CD4-positive, alpha-beta T cell treated with Interleukin-1 beta for 1 hour (primary cell): ENCODE measurements around the gene HES4.
"Not testable (repeated sequence)": the region's sequence is repeated elsewhere in the genome, so short reads cannot be mapped to it uniquely, and the experiment has no call there.

Experiments
- DNase-seq, 2 donors: peaks; one replicate each; pipeline ENCODE4 v3.0.0-alpha.2; 2020 to 2022

Gene HES4

DNA sequence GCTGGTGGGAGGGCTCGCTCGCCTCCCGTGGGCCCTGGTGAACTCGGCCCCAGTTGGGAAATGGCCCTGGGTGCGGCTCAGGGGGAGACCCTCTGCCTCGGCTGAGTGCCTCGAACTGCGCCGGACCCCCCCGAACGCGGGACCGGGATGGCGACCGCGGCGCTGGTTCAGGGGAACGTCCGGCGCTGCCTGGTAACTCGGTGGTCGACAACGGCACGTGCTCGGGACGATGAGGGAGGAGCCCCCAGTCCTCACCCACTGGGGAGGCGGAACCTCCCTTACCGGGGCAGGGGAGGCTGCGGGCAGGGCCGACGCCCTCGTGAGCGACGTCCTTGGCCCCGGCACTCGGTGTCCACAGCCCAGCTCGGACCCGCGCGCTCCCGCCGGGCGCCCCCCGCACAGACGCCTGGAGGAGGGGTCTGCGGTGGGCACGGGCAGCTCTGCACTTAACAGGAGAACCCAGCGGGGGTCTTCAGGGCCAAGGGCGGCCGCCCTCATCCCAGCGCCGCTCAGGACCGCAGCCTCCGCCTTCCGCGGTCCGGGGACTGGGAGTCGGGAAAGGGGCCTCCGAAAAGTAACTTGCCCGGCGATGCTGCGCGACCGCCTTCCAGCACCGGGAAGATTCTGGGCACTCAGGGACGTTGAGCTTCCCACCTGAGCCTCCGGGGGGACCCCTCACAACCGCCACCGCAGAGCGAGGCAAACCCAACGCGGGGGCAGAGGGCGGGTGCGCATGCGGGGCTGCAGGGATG, 1.7 kb downstream of the HES4 start:
- no peak for DNase-seq

DNA sequence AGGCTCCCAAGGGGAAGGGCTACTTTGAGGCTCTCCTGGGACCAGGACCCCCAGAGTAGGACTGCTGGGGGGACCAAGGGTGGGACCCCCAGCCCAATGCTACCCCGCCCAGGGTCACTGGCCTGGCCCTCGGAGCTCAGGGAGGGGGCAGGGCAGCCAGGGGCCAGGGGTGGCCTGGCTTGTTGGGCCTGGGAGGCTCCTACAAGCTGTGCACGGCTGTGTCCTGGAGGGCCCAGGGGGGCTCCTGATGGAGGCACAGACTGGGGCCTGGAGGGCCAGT, 2.2 kb downstream of the HES4 start:
- DNase-seq = no peak

DNA sequence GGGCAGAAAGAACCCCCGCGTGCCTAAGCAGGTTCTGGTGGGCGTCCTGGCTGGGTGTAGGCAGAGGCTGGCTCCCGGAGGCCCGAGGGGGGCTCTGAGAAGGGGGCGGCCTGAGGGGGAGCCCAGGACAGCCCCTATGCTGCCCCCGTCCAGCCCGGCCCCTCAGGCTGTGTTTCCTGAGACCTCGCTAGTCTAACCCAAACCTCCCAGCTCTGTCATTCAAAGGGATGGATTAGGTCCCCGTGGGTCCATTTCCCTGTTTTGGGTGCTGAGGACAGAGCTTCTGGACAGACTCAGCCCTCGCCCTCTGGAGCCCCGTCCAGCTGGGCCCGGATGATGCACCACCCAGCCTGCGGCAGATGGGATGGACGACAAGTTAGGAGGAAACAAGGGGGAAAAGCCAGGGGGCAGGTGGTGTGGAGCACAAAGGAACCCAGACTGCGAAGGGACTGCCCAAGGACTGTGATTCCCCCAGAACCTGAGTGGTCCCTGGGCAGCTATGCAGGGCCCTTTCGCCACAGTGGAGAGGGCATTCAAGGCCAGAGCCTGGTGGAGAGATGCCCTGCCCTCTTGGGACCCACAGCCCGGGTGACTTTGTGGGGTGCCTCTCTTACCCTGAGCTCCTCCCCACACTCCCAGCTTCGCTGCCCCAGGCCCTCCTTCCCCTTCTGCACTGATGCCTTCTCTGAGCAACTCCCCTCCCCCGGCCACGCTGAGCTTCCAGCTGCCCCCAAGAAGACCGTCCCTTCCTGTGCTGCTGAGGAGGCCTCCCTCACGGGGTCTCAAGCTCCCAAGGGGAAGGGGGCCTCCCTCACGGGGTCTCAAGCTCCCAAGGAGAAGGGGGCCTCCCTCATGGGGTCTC, 2.8 kb downstream of the HES4 start:
- DNase-seq = no peak

DNA sequence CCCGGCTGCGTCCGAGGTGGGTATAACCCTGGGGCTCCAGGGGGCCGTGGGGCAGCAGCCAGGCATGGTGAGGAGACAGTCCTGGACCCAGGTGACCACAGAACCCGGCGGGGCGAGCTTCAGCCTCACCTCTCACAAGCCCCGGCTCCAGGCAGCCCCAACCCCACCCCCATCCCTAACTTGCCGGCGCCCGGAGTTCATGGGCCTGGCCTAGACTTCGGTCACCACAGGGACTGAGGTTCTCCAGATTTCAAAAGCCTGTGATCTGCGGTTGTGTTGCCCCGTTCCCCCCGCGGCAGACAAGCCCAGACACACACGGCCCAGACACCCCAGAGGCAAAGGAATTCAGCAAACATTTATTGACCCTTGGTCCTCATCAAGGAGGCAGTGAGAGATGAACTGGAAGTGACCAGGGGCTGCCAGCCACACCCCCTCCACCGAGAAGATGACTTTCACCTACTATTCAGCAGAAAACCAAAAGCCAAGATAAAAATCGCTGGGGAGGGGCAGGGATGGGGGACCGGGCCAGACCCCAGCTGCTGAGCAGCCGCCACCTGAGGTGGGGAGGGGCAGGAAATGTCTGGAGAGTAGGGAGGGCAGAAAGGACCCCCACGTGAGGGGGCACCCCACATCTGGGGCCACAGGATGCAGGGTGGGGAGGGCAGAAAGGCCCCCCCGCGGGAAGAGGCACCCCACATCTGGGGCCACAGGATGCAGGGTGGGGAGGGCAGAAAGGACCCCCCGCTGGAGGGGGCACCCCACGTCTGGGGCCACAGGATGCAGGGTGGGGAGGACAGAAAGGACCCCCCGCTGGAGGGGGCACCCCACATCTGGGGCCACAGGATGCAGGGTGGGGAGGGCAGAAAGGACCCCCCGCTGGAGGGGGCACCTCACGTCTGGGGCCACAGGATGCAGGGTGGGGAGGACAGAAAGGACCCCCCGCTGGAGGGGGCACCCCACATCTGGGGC, 3.9 kb downstream of the HES4 start:
- no peak for DNase-seq

DNA sequence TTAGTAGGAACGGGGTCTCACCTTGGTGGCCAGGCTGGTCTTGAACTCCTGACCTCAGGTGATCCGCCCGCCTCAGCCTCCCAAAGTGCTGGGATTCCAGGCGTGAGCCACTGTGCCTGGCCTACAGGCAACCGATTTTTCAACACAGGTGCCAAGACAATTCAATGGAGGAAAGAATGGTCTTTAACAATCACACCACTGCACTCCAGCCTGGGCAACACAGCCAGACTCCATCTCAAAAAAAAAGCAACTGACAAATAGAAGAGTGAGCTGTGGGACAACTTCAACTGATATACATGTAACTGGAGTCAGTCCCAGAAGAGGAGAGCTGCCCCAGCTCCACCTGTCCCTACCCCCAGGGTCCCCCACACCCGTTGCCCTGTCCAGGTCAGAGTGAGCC, 5.4 kb downstream of the HES4 start:
- not testable (repeated sequence) for DNase-seq

DNA sequence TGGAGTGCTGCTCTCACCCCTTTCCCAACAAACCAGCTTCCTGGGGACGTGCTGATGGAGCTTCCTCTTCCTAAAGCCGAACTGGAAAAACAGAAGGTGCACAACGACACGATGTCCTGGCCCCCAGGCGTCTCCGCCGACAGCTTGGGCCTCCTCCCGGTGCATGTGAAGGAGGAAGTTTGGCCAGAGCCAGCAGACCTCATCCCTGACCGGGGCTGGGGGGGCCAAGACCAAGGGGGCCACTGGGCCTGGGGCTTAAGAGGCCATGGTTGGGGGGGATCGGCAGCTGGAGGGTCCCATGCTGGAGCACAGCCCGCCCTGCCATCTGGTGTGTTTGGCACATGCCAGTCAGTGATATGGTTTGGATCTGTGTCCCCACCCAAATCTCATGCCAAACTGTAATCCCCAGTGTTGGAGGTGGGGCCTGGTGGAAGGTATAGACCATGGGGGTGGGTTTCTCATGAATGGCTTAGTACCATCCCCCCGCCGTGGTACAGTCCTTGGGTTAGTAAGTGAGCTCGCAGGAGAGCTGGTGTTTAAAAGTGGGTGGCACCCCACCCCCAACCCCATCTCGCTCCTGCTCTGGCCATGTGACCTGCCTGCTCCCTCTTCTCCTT, 6.4 kb downstream of the HES4 start:
- no peak for DNase-seq

DNA sequence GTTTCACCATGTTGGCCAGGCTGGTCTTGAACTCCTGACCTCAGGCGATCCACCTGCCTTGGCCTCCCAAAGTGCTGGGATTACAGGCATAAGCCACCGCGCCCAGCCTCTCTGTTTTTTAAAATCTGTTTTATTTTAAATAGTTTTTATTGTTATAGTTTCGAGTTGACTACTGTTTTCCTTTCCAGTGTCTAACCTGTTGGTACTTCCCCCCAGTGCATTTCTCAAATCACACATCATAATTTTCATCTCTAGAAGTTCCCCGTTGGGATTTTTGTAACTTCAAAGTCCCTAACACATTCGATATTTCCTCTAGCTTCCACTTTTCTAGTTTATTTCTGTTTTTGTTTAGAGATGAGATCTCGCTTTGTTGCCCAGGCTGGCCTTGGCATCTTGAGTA, 7.5 kb downstream of the HES4 start:
- no peak for DNase-seq

DNA sequence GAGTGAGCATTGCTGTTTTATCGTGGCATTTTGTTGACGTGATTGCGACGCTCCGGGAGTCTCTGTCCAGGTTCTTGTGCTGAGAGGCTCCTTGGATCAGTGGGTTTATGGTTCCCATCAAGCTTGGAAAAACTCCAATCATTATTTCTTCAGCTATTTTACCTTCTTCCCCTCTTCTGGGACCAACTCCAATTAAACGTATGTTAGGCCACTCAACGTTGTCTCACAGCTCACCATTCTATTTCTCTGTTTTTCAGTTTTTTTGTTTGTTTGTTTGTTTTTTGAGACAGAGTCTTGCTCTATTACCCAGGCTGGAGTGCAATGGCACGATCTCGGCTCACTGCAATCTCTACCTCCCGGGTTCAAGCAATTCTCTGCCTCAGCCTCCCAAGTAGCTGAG, 8.0 kb downstream of the HES4 start:
- DNase-seq = no peak

DNA sequence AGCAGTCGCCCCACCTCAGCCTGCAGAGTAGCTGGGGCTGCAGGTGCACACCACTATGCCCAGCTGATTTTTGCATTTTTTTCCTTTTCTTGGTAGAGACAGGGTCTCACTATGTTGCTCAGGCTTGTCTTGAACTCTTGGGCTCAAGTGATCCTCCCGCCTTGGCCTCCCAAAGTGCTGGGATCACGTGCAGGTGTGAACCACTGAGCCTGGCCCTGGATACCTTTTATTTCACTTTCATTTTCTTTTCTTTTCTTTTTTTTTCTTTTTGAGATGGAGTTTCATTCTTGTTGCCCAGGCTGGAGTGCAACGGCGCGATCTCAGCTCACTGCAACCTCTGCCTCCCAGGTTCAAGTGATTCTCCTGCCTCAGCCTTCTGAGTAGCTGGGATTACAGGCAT, 8.6 kb downstream of the HES4 start:
- not testable (repeated sequence) for DNase-seq

DNA sequence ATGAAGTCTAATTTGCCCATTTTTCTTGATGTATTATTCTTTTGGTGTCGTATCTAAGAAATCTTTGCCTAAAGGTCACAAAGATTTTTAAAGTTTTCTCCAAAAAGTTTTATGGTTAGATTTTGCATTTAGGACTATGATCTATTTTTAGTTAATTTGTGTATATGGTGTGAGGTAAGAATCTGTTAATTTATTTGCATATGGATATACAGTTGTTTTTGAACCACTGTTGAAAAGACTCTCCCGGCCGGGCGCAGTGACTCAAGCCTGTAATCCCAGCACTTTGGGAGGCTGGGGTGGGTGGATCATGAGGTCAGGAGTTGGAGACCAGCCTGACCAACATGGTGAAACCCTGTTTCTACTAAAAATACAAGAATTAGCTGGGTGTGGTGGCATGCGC, 11.8 kb downstream of the HES4 start:
- not testable (repeated sequence) for DNase-seq

DNA sequence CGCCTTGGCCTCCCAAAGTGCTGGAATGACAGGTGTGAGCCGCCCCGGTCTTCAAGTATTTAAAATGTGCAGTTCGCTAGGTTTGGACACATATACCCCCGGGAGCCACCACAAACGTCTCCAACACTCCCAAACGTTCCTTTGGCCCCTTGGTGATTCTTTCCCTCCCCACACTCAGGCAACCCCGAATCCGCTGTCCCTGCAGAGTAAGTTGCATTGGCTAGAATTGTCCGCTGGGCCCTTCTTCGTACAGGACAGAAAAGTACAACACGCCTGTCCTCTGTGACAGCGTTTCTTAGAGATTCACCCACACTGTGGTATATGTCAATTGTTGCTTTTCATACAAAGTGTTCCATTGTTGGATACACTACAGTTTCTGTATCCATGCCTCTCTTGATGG, 14.8 kb downstream of the HES4 start:
- DNase-seq = no peak

DNA sequence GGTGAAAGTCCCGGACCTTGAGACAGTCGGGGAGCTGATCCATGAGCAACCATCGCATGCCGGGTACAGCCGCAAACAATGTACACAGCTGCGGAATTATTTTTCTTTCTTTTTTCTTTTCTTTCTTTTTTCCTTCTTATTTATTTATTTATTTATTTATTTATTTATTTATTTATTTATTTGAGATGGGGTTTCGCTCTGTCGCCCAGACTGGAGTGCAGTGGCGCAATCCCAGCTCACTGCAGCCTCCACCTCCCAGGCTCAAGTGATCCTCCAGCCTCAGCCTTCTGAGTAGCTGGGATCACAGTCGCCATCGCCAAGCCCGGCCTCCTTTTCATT, 15.5 kb downstream of the HES4 start:
- no peak for DNase-seq

DNA sequence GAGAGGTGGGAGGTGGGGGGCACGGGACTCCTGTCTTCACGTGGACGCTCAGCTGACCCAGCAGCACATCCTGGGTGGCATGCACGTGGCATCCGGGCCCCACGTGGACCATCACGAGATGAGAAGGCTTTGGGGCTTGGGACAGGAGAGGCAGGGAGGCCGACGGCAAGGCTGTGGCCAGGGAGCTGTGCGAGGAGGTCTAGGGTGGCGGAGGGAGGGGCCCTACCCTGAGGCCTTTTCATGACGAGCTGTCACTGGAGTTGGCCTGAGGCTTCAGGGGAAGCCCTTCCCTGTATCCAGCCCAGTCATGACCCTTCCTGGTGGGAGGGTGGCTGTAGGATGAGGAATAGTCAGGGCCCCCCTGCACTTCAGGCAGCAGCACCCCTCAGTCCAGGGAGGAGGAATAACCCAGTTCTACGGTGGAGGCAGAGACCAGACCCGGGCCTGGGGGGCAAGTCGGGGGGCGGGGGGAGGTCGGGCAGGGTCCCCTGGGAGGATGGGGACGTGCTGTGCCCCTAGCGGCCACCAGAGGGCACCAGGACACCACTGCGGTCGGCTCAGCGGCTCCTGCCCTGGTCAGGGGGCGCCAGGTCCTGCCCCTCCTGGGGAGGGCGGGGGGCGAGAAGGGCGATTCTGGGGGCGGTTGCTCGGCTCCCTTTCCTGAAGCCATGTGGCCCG, 16.0 kb downstream of the HES4 start:
- peak; percentile 54 to 58 for DNase-seq

DNA sequence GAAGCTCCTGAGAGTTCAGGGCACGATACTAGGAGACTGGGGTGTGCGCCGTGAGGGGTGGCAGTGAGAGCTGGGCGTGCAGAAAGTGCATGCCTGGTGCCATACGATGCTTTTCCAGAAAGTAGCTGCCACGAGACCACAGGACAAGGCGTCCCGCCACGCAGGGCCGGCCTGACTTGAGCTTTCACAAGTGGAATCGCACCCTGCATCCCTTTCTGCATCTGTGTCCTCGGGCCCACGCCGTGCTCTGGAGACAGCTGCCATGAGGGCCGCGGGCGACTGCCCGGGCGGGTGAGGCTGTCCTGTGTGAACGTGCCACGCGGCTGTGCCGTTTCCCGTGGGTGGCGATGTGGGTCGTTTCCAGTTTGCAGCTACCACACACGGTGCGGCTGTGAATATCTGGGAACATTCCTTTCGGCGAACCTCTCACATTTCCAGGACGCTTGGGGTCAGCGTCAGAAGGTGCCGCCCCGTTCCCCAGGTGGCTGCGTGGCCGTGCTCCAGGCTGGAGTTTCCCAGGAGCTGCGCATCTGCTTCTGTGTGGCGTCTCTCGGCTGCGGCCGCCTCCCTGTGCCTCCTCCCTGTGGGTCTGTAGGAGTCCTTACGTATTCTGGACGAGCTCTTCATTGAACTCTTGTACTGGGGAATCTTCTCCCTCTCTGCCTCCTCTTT, 17.0 kb downstream of the HES4 start:
- DNase-seq = no peak

DNA sequence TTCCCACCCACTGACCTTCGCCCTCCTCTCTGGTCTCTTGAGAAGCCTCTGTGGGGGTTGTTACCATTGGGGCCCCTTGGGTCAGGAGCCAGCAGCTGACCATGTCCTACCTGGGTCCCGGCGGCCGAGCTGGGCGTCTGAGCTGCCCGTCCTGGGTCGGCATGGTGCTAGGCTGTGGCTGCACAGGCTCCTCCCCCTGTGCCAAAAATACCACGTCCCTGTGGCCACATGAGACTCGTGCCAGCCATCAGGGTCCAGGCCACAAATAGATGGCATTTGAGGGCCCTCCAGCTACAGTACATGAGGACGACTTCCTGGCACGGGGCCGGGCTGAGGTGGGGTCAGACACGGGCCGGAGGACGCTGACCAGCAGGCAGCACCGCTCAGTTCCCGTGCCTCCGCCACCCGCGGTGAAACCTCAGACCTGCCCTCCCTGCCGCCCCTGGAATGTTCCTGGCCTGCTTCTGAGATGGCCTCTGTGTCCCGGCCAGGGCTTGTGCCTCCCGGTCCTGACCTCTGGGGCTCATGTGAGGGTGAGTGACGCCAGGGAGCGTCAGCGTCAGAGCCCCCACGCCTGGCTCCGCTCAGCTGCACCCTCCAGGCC, 17.8 kb downstream of the HES4 start, which contains the start of gene PERM1:
TSS of gene PERM1 (minus strand) at position 139 of the 604 bp plus-strand sequence. CDS start 1,064 bp downstream, outside the sequence.
- no peak for DNase-seq

DNA sequence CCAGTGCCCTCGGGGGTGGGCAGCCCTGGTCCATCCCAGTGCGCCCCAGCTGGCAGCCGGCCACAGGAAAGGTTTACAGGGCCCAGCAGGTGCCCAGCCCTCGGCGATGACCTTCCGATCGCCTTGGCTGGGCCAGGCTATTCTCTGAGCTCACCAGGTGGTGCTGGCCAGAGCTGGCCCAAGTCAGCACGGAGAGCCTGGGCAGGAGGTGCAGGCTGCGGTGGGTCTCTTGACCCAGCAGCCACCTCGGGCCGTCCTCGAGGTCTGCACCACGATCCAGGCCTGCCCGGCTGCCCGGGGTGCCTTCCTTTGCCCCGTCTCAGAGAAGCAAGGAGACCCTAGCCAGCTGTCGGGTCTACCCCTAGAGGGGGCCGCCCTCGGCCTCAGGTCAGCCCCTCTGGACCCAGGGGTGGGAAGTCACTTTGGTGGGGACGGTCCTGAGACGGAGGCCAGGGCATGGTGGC, 18.4 kb downstream of the HES4 start:
- DNase-seq = no peak

DNA sequence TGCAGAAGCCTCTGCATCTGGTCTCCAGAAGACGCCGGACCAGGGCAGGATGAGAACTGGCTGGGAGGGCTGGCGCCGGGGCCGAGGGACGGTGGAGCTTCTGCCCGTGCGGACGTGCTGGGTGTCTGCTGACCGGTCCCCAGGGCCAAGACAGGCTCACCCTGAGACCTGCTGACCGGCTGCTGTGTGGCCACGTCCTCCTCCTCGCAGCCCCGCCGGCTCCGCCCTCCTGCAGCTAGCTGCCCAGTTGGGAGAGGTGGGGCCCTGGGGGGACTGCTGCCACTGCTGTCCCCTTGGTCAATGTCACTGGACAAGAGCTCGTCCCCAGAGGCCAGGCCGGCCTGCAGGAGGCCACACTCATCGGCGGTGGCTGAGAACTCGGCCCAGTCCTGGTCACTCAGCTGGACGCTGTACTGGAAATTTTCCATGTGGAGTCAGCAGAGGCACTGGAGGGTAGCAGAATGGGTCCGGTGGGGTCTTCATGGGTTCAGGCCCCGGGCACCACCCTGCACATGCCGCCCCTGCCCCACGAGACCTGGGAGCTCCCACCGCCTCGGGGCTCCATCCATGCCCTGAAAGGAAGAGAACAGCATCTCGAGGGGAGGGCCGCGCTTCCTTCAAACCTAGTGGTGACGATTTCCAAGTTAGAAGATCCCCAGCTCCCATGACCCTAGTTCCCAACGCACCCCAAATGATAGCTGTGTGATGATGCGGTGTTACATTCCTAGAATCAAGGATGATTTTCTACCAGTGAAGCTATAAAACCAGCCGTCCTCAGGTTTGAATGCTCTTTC, 19.1 kb downstream of the HES4 start:
- DNase-seq = no peak

DNA sequence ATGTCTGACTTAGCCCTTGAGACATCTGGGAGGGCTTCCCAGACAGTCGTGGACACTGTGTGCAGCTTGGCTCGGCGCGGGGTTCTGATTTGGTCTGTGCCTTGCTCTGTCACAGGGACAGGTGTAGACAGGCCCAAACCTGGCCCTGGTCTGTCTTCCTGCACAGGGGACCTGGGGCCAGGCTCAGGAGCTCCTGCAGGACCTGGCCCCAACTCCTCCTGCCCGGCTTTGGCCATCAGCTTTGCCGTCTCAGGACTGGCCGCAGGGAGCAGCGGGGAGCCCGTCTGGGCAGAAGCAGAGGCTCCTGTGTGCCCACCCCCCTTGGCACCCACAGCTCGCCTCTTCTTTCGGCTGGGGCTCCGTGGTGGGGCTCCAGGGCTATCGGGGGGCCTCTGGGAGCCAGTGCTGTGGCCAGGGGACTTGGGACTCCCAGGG, 19.7 kb downstream of the HES4 start:
- no peak for DNase-seq

DNA sequence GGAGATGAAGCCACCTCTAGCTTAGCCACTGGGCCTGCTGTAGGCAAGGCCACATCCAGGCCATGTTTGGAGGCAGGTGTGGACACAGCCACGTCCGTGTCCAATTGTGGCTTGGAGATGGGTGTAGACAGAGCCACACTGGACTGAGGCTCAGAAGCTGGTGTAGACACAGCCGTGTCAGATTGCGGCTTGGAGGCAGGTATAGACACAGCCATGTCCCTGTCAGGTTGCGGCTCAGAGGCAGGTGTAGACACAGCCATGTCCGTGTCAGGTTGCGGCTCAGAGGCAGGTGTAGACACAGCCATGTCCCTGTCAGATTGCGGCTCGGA, 20.2 kb downstream of the HES4 start:
- no peak for DNase-seq
